T-helper 1 cell (primary cell): ENCODE results near the gene GCC2.
"Not testable (repeated sequence)": the region's sequence is repeated elsewhere in the genome, so short reads cannot be mapped to it uniquely, and the experiment has no call there.

Source experiments
- DNase-seq, 5 donors: peaks; one replicate each; pipeline ENCODE4 v3.0.0-alpha.2; 2012 to 2020
- total RNA-seq, 4 donors: gene quantifications; one replicate each; lab custom pipeline; 2026; lab: John Stamatoyannopoulos, UW

The GCC2 gene, protein sequence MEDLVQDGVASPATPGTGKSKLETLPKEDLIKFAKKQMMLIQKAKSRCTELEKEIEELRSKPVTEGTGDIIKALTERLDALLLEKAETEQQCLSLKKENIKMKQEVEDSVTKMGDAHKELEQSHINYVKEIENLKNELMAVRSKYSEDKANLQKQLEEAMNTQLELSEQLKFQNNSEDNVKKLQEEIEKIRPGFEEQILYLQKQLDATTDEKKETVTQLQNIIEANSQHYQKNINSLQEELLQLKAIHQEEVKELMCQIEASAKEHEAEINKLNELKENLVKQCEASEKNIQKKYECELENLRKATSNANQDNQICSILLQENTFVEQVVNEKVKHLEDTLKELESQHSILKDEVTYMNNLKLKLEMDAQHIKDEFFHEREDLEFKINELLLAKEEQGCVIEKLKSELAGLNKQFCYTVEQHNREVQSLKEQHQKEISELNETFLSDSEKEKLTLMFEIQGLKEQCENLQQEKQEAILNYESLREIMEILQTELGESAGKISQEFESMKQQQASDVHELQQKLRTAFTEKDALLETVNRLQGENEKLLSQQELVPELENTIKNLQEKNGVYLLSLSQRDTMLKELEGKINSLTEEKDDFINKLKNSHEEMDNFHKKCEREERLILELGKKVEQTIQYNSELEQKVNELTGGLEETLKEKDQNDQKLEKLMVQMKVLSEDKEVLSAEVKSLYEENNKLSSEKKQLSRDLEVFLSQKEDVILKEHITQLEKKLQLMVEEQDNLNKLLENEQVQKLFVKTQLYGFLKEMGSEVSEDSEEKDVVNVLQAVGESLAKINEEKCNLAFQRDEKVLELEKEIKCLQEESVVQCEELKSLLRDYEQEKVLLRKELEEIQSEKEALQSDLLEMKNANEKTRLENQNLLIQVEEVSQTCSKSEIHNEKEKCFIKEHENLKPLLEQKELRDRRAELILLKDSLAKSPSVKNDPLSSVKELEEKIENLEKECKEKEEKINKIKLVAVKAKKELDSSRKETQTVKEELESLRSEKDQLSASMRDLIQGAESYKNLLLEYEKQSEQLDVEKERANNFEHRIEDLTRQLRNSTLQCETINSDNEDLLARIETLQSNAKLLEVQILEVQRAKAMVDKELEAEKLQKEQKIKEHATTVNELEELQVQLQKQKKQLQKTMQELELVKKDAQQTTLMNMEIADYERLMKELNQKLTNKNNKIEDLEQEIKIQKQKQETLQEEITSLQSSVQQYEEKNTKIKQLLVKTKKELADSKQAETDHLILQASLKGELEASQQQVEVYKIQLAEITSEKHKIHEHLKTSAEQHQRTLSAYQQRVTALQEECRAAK (N-terminal part only)
- 195 to 340 (median 278) reads per million in 4 donors for total RNA-seq

GRCh38 chr2:108448678-108449409 is at the start of gene GCC2:
Gene GCC2 (plus strand): TSS chr2:108449206. CDS start chr2:108449275, 69 bp downstream.
- peak; percentile 93 to 96 (median 96) for DNase-seq

DNA sequence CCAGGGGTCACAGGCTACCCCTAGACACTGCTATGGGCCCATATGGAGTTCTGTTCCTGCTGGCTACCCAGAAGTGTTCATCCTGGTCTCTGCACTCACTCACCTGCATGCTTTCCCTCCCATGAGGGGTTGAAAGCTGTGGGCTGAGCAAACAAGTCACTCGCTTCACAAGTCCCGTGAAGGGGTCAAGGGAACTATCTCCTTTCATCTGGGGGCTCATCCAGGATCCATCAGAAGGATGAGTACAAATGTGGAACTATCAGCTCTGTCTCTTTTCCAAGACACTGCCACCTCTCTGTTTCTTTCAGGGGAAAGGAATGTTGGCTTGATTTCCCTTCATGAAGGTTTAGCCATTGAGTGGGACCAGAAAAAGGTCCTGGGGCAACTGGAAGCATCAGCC is 49.5 kb upstream of the GCC2 start:
- DNase-seq, result no peak

- DNase-seq, result no peak
Measured at GRCh38 chr2:108401800-108402199, 47.2 kb upstream of the GCC2 start.

- DNase-seq, result no peak
Measured at GRCh38 chr2:108403494-108403893, 45.5 kb upstream of the GCC2 start.

DNA sequence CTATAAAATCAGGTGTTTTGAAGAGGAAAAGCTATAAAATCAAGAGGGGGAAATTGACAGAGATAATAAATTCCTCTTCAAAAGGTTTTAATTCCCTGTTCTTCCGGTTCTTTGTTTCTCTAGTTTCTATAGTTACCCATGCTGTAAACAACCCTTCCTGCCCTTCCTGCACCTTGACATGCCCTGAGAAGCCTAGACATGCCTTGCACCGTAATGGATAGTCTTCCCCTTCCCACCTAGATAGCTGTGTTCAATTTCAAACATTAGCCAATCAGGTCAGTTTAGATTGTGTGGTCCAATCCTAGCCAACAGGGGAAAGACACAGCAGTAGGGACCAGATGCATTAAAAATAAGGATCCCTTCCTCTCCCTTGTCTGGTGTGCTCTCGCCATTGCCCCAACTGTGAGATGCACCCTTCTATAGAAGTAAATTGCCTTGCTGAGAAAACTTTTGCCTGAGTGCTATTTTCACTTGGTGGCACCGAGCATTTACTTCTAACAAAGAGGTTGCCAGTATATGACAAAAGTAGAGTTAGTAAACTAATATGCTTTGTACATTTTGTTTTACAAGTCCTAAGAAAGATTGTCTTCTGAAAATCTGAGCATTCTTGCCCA is 44.1 kb upstream of the GCC2 start:
- DNase-seq, result no peak

DNA sequence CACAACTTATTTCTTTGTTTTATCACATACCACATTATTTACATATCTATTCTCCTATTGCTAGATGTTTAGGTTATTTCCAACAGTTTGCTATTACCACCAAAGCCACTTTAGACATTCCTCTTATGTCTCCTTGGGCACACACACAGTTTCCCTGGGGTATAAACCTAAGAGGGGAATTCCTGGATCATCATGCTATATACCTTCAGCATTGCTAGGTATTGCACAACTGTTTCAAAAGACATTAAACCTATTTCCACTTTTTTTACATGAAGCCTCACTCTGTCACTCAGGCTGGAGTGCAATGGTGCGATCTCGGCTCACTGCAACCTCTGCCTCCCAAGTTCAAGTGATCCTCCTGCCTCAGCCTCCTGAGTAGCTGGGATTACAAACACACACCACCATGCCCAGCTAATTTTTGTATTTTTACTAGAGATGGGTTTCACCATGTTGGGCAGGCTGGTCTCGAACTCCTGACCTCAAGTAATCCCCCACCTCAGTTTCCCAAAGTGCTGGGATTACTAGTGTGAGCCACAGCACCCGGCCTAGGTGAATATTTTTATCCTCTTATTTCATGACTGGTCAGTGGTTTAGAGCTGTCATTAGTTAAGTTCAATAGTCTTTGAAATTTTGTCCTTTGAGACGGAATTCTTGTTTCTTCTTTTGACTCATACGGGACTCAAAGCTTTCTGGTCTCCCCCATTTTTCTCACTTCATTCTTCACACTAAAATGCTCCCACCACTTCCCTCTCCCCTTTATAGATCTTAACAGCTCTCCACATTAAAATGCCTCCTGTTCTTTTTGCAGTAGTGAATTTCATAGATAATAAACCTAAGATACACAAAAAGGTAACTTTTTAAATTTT is 40.9 kb upstream of the GCC2 start:
- no peak for DNase-seq

- no peak for DNase-seq
Measured at GRCh38 chr2:108409768-108410167, 39.2 kb upstream of the GCC2 start.

DNA sequence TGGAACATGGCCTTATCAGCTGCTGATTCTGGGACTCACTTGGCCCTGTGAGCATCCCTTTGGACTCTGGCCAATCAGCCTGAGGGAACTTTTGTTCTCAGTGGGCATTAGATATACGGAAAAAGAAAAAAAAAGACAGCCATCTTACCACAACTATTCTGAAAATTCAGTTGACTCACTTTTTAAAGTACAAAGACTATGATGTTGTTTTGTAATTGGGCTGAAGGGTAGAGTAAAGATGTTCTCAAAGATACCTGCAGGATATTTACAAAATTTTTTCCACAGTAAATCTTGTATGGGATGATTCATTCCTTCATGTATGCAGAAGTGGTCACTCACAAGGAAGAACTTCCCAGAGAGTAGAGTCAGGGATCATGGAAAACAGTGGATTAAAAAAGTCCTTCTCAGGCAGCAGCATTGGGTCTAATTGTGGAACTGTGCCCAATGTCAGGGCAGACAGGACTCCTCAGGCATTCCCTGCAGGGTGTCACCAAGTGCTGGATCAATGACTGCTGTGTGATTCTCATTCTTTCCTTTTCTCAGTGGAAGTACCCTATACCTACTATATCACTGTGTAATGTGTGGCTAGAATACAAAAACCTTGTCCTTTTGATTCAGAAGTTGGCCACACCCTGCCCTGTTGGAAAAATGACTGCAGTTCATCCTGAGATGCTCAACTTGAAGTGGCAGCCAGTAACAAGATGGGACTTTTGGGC is 35.9 kb upstream of the GCC2 start:
- no peak for DNase-seq

GRCh38 chr2:108413711-108414095 is 35.3 kb upstream of the GCC2 start:
- no peak for DNase-seq

- DNase-seq, result no peak
Measured at GRCh38 chr2:108414256-108414876, 34.6 kb upstream of the GCC2 start.

- no peak for DNase-seq
Measured at GRCh38 chr2:108414945-108415344, 34.1 kb upstream of the GCC2 start.

- no peak for DNase-seq
Measured at GRCh38 chr2:108417254-108417653, 31.8 kb upstream of the GCC2 start.

- no peak for DNase-seq
Measured at GRCh38 chr2:108418416-108418815, 30.6 kb upstream of the GCC2 start.

DNA sequence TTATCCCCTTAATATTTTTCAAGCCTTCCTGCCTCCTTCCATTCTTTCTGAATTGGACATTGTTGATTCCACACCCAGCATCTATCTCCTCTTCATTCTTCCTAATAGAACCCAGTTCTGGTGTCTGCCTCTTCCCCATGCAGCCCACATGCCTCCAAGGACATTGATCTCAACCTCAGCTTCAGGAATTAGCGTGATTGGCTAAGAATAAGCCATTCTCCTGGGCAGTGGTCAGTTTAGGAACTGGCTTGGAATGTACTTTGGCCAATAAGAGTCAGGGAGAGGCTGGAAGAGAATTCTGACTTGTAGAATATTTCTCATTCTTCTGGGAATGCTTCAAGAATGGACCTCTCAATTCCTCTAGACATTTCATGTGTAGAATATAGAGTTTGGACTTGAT is 25.9 kb upstream of the GCC2 start:
- DNase-seq, result no peak

DNA sequence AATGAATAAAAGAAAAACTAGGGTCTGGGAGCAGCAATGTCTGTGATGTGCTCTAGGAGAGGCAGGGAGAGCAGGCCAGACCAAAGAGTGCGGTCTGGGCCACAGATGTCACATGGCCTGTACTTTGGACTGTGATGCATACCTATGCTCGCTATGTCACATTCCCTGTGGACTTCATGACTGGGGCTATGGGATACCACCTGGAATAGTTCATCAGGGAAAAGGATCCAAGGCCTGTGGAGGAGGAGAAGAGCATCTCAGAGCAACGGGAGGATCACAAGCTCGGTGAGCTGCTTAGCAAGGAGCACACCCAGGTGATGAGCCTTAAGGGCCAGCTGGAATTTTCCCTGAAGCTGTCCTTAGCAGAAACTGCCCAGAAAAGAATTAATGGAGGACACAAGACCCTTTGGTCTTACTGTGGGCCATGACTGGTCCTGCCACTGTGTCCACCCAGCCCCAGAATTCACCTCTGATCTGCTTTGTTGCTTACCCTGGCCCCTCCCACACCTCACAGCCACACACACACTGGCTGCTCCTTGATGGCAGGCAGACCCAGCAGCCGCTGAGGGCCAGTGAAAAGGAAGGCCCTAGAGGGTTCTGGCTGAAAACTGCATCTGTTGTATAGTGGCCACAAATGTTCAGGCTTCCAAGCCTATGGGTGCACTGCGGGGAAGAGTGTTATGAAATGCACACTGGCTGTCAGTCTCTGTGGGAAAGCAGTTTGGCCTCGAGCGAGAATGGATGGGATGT is 25.3 kb upstream of the GCC2 start:
- no peak for DNase-seq

GRCh38 chr2:108428286-108429009 is 20.6 kb upstream of the GCC2 start:
- DNase-seq, result no peak

- DNase-seq, result not testable (repeated sequence)
Measured at GRCh38 chr2:108435578-108435977, 13.4 kb upstream of the GCC2 start.

- DNase-seq, result no peak
Measured at GRCh38 chr2:108436976-108437375, 12.0 kb upstream of the GCC2 start.
